GM18520 (cell line): ENCODE data around the gene CTRB1.
"Not testable (repeated sequence)": the region's sequence is repeated elsewhere in the genome, so short reads cannot be mapped to it uniquely, and the experiment has no call there.

Experiments
- ATAC-seq: cut with Tn5 transposase; IDR thresholded peaks from one replicate; pipeline ENCODE4 v1.9.1; 2021; ENCODE audit not compliant: unreplicated experiment

The CTRB1 gene

GRCh38 chr16:75267631-75268264 is 49.0 kb downstream of the CTRB1 start:
- ATAC-seq: no peak

- not testable (repeated sequence) for ATAC-seq
These were observed 50.6 kb downstream of the CTRB1 start for GRCh38 chr16:75269358-75269757.

DNA sequence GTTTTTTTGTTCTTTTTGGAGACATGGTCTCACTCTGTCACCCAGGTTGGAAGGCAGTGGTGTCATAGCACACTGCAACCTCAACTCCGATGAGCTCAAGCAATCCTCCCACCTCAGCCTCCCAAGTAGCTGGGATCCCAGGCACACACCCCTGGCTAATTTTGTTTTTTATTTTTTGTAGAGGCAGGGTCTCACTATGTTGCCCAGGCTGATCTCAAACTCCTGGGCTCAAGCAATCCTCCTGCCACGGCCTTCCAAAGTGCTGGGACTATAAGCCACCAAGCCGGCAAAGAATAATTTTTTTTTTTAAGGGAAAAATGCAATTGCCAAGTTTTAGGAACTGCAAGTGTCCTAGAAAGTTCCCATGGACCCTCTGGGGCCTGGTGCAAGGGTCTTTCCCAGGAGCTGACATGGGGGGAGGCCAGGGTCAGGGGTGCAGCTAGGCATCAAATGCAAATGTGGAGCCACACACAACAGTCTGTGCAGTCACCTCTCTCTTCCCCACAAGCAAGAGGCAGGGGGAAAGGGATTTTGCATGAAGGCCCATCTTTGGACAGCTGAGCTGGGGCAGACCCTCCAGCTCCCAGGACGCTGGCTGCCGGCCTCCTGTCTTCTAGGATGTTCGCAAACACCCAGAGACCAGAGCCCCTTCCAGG is 52.8 kb downstream of the CTRB1 start:
- ATAC-seq: no peak

- no peak for ATAC-seq
These were observed 53.3 kb downstream of the CTRB1 start for GRCh38 chr16:75272097-75272551.

DNA sequence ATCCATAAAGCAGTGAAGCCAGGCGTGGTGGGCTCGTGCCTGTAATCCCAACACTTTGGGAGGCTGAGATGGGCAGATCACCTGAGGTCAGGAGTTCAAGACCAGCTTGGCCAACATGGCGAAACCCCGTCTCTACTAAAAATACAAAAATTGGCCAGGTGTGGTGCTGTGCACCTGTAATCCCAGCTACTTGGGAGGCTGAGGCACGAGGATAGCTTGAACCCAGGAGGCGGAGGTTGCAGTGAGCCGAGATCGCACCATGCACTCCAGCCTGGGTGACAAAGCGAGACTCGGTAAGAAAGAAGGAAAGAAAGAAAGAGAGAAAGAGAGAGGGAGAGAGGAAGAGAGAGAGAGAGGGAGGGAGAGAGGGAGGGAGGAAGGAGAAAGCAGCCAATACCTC is 53.8 kb downstream of the CTRB1 start:
- not testable (repeated sequence) for ATAC-seq

DNA sequence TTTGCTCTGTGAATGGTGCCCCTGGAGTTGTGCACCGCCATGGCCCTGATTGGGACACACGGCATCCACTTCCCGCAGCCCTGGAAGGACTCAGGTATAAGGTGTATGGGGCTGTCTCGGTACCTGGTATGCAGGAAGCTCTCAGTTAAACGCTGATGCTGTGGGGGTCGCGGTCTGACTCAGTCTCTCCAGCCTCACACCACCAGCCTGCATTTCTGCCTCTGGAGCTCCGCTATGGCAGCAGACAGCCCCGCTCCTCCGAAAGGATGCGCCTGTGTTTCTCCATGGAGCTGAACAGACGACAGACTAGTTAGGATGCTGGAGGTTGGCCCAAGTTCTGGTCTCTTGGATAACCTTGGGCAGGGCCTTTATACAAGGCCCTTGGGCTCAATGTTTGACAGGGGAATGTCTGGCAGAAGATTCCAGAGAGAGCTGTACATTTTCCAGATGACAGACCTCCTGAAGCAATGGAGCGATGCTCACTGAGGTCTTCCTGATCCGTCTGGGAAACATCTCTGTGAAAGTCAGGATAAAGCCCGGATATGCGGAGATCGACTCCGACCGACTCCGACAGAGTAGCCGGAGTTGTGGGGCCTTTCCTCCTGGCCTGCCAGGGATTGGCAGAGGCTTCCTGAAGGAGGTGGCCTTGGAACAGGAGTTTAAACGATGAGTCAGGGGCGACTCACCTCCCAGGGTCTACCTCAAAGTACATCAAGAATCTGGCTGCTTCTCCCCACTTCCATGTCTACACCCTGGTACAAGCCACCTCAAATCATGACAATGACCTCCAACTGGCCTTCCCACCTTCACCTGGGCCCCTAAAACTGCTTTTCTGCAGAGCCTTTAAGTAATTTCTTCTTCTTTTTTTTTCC is 54.5 kb downstream of the CTRB1 start:
- ATAC-seq: no peak
